Measurements from ENCODE around the gene DDX41.

GRCh38 chr5:177508837-177509236 is 7.9 kb downstream of the DDX41 start:
- TF ChIP-seq CTCF (IDR thresholded peaks at IDR 0.05; ENCODE audit: low read length): no peak
- no peak for TF ChIP-seq EZH2 (IDR thresholded peaks at IDR 0.05; ENCODE audit: borderline replicate concordance, low read length)

Data from OCI-LY1 (cell line).